Measurements from ENCODE around the gene TSHR.

Gene TSHR

GRCh38 chr14:81125536-81125935 lies 170.1 kb downstream of the TSHR start:
- no peak for DNase-seq (ENCODE audit: extremely low read depth in 1 of 2, low read depth in 1 of 2)

DNA sequence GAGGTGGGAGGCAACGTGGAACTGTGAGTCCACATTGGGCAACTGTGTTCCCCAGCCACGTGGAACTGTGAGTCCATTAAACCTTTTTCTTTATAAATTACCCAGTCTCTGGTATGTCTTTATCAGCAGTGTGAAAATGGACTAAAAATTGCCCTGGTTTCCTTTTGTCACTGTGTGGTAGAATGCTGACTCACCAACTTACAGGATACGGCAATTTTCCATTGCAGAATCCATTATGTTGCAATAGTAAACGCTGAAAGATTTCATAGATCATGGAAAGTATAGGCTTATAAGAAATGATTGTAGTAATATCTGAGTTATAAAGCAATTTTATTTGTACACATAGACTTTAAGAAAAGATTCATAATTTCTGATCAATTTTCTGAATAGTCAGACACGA lies 172.4 kb downstream of the TSHR start:
- DNase-seq (ENCODE audit: extremely low read depth in 1 of 2, low read depth in 1 of 2): no peak

DNA sequence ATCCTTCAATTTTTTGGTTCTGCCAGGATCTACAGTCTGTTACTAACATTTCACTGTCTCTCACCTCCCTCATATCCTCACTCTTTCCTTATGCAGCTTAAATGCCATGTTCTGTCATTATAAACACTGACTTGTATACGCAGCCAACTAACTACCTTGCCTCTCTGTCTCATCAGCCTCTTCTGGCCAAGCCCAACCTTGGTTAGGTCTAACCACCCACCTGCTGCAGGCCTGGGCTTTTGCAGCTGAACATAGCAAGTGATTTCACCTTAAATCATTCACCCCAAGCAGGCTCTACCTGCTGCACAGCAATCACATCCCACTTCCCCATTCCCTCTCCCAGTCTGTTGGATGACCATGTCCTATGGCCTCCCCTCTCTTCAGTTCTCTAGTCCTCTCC lies 173.8 kb downstream of the TSHR start:
- no peak for DNase-seq (ENCODE audit: extremely low read depth in 1 of 2, low read depth in 1 of 2)

GRCh38 chr14:81132468-81132867 lies 177.0 kb downstream of the TSHR start:
- no peak for DNase-seq (ENCODE audit: extremely low read depth in 1 of 2, low read depth in 1 of 2)

DNA sequence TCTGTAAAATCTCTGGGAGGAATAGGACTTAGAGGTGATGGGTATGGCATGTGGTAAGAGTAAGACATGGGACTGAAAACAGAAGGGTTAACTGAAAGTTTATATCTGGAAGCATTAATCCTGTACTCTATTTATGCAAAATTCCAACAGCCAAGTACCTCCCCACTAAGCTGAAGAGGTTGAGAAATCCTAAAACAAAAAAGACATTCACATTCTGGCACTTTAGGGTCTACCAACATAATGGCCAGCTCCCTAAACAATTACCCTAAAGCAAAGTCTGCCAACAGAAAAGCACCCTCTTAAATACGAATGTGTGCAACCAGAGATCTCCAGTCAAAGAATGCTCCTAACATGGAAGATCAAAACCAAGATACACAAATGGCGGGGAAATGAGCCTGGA lies 178.0 kb downstream of the TSHR start:
- DNase-seq (ENCODE audit: extremely low read depth in 1 of 2, low read depth in 1 of 2): no peak

DNA sequence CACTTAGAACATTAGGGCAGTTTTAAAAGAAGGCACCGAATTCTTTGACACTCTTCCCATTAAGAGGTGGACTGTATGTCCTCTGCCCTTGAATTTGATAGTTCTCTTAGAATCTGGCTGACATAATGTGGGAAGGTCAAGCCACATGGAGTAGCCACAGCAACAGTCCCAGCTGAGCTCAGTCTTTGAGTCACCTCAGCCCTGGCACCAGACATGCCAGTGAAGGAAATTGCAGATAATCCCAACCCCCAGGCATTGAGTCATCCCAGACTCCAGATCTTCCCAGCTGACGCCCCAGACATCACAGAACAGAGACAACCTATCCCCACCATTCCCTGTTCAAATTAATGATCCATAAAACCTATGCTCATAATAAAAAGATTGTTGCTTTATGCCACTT lies 181.9 kb downstream of the TSHR start:
- no peak for DNase-seq (ENCODE audit: extremely low read depth in 1 of 2, low read depth in 1 of 2)

GRCh38 chr14:81138429-81138828 lies 183.0 kb downstream of the TSHR start:
- no peak for DNase-seq (ENCODE audit: extremely low read depth in 1 of 2, low read depth in 1 of 2)

DNA sequence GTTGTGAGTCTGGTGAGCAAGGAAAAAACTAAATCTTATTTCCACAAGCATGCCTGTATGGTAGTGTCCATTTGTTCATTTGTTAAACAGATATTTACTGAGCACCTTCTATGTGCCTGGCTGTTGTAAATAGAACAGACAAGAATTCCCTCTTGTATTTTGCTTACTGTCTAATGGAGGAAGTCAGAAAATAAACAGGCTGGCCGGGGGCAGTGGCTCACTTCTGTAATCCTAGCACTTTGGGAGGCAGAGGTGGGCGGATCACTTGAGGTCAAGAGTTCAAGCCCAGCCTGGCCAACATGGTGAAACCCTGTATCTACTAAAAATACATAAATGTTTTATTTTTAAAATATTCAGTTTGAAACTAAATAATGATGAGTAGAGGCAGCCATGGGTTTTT lies 186.0 kb downstream of the TSHR start:
- DNase-seq (ENCODE audit: extremely low read depth in 1 of 2, low read depth in 1 of 2): no peak

- DNase-seq (ENCODE audit: extremely low read depth in 1 of 2, low read depth in 1 of 2): no peak
Measured at GRCh38 chr14:81143793-81144192, 188.4 kb downstream of the TSHR start.

- no peak for DNase-seq (ENCODE audit: extremely low read depth in 1 of 2, low read depth in 1 of 2)
Measured at GRCh38 chr14:81144824-81145603, 189.6 kb downstream of the TSHR start.

GRCh38 chr14:81147140-81147897 lies 191.9 kb downstream of the TSHR start:
- no peak for DNase-seq (ENCODE audit: extremely low read depth in 1 of 2, low read depth in 1 of 2)

GRCh38 chr14:81148635-81149034 lies 193.2 kb downstream of the TSHR start:
- no peak for DNase-seq (ENCODE audit: extremely low read depth in 1 of 2, low read depth in 1 of 2)

DNA sequence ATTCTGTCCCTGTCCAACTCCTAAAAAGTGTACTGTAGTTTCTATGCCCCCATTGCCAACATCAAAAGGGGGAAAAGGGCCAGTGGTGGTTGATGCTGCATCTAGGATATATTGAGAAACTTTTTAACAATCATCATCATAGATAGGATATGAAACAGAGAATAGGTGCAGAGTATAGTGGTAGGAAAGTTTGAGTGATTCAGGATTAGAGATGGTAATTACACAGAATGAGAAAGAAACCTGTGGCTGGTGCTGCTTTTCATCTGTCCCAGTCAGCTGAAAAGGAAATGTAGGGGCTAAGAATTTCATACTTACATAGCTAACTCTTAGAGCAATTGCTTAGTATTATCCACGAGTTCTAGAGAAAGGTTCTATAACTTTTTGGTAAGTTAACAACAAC lies 197.8 kb downstream of the TSHR start:
- DNase-seq (ENCODE audit: extremely low read depth in 1 of 2, low read depth in 1 of 2): no peak

DNA sequence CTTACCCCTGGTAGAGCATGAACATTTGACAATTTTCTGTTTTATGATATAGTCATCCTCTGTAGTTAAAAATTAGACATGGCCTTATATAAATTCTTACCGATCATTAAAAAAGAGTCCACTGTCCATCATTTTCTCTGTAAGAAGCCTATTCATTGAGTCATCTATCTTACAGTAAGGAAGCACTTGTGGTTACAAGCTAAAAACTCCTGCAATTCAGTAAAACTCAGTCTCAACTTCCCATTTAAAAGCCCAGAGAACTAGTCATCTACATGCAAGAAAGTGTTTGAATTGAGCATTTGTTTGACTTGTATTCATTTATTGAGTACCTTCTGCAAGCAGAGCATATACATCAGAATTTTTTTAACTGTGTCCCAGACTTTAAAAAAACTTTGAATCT lies 202.0 kb downstream of the TSHR start:
- no peak for DNase-seq (ENCODE audit: extremely low read depth in 1 of 2, low read depth in 1 of 2)

DNA sequence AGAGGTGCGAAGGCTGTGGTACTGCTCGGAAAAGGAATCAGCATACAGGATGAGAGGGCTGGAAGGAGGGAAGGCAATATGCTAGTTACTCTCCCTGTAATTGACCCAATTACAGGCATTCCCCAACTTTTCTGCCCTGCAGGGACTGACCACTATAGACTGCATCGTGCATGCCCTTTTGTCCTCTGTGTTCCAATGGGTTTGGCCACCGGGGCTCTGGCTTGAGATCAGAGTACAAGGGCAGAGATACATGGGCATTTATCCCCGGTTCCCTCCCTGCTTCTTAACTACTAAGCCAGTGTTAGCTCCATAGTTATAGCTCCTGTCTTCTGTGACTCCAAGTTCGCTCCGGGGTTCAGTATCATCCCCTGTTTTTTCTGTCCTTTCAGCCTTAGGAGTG lies 205.7 kb downstream of the TSHR start:
- DNase-seq (ENCODE audit: extremely low read depth in 1 of 2, low read depth in 1 of 2): no peak

DNA sequence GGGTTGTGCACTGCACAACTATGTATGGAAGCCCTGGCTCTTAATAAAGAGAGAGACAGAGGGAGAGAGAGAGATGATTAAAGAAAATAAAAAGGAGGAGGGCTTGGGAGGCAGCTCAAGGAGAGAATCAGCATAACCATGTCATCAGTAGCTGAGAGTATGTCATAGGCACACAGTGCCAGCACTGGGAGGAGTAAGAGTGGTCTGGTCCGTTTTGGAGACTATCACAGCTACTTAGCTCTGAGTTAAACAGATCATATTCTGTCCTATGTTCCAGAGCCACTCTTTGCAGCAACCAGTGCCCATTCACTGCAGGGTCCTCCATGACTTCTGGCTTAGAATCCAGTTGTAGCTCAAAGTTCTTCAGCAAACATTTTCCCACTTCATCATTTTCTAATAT lies 206.3 kb downstream of the TSHR start:
- no peak for DNase-seq (ENCODE audit: extremely low read depth in 1 of 2, low read depth in 1 of 2)

DNA sequence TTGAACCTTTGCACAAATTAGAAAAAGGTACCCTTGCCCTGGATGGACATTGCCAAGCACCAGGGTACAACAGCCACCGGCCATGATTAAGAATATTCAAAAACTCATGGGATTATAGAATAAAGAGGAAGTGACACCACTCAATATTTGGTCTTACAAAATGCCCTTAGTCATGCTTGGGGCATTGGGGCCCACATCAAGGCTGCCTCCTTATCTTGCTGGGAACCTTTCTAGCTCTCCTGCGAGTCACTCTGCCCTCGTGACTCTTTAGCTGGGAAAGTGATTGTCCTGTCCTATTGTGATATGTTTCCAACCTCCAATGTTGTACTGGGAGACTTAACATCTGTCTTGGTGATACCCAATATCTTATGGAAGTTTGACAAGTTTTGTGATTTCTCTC lies 207.5 kb downstream of the TSHR start:
- no peak for DNase-seq (ENCODE audit: extremely low read depth in 1 of 2, low read depth in 1 of 2)

DNA sequence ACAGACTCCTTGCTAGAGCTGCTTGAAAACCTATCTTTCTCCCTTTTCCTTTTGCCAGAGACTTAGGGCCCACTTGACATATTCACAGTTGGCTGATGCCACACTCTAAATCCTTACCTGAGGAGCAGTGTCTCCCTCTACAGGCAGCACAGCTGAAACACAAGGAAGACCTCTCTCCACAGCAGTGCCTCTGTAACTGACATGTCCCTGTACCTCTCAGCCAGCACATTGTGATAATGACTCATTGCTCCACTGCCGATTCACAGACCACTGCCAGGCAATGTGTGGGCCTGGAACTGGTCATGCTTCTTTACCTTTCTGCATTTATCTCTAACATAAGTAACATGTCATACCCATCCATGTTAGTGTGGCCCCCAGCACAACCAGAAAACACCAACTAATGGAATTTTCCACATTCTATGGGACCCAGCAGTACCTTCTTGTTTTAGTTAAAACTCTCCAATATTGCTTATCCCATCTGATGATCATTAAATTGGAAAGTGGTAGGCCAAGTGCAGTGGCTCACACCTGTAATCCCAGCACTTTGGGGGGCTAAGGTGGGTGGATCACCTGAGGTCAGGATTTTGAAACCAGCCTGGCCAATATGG lies 208.8 kb downstream of the TSHR start:
- DNase-seq (ENCODE audit: extremely low read depth in 1 of 2, low read depth in 1 of 2): no peak

DNA sequence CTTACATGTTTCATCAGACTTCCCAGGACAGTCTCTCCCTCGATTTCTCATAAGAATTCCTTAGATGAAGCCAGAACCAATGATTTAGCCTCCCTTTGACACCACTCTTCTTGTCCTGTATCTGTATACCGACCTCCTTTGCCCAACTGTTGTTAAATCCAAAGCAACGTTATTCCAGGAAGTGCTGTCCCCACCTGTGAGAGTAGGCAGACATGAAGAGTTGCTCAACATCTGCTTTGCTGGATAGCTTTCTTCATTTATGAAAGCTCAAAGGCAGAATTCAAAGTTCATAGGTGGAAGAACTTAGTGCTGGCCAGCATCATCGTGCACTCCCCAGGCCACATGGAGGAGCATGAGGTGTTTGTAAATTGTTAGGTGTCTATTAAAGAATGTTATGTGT lies 209.8 kb downstream of the TSHR start:
- DNase-seq (ENCODE audit: extremely low read depth in 1 of 2, low read depth in 1 of 2): no peak

DNA sequence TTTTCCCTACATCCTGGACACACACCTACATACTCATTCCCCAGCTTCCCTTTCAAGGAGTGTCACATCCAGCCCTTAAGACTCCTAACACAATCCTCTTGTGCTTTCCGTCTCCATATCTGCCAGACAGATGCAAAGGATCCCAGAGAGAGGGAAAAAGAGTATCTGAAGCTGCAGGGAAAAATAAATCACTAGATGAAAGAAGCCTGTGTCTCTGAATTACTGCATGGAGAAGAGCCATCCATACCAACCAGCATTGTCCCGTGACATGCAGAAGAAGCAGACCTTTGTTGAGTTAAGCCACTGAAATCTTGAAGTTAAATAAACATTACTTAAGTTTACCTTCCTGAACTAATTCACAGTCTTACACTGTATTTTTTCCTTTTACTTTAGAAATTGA lies 210.7 kb downstream of the TSHR start:
- DNase-seq (ENCODE audit: extremely low read depth in 1 of 2, low read depth in 1 of 2): no peak

DNA sequence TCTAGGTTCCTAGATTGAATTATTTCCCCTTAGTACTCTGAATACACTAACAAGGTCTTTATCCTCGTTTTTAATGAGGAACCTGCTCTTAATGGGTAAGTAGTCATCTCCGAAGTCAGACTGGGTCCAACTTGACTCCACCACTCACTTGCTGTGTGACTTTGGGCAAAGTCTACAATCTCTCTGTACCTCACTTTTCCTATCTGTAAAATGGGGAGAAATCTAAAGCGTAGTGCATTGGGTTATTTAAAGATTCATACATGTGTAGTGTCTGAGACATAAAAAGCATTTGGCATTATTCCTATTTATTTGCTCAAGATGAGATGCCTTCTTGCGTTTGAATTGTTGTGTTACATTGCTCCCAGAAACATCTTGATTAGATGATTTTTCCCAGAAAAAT lies 213.8 kb downstream of the TSHR start:
- DNase-seq (ENCODE audit: extremely low read depth in 1 of 2, low read depth in 1 of 2): no peak

GRCh38 chr14:81169711-81170103 lies 214.3 kb downstream of the TSHR start:
- DNase-seq (ENCODE audit: extremely low read depth in 1 of 2, low read depth in 1 of 2): no peak

All from activated CD8-positive, alpha-beta memory T cell treated with anti-CD3 and anti-CD28 coated beads for 1 hour (primary cell).